ENCODE data around the gene PPFIA1. TPM values are rescaled to one million over a fixed set of nuclear protein-coding genes. Genes with fewer than 3 reads are reported as not detected.

The PPFIA1 gene
- total and polyA plus RNA-seq, 10 of the 15 experiments (the other 5 are each of a cell fraction or from before 2014, with no cell fraction given) = 5.2 to 26.2 (median 15.8) TPM

- TF ChIP-seq BACH1 (IDR thresholded peaks at IDR 0.05; ENCODE audit: borderline replicate concordance) (no peak), CREM (IDR thresholded peaks at IDR 0.05; ENCODE audit: low read depth) (no peak), KLF5 (IDR thresholded peaks at IDR 0.05; ENCODE audit: partially characterized antibody) (no peak)
- TF ChIP-seq, protein P1, sequence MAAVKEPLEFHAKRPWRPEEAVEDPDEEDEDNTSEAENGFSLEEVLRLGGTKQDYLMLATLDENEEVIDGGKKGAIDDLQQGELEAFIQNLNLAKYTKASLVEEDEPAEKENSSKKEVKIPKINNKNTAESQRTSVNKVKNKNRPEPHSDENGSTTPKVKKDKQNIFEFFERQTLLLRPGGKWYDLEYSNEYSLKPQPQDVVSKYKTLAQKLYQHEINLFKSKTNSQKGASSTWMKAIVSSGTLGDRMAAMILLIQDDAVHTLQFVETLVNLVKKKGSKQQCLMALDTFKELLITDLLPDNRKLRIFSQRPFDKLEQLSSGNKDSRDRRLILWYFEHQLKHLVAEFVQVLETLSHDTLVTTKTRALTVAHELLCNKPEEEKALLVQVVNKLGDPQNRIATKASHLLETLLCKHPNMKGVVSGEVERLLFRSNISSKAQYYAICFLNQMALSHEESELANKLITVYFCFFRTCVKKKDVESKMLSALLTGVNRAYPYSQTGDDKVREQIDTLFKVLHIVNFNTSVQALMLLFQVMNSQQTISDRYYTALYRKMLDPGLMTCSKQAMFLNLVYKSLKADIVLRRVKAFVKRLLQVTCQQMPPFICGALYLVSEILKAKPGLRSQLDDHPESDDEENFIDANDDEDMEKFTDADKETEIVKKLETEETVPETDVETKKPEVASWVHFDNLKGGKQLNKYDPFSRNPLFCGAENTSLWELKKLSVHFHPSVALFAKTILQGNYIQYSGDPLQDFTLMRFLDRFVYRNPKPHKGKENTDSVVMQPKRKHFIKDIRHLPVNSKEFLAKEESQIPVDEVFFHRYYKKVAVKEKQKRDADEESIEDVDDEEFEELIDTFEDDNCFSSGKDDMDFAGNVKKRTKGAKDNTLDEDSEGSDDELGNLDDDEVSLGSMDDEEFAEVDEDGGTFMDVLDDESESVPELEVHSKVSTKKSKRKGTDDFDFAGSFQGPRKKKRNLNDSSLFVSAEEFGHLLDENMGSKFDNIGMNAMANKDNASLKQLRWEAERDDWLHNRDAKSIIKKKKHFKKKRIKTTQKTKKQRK (IDR thresholded peaks at IDR 0.05; ENCODE audit: low read depth, low read length) = no peak
These were observed 7.5 kb upstream of the PPFIA1 start (continued) for GRCh38 chr11:70262951-70263350.

DNA sequence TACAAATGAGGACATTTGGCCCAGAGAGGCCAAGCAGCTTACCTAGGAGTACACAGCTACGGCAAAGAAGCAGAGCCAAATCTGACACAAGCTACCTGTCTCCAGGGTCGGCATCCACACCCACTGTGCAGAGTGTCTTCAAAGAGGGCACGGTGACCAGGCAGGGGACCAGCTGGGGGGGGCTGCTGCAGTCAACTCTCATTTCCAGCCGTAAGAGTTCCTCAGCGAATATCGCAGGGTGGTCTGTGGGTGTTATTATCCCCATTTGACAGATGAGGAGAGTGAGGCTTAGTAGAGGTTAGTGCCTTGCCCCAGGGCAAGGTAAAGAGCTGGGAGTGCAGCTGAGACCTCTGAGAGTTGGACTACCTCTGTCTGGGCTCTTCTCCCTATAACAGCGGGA is 7.1 kb upstream of the PPFIA1 start:
- SMC1A ChIA-PET (ENCODE audit: uncharacterized antibody, unreplicated experiment) = no interaction called here
- no peak for TF ChIP-seq CHD1 (IDR thresholded peaks at IDR 0.05; ENCODE audit: low read depth, low read length)
- no peak for TF ChIP-seq E2F8 (IDR thresholded peaks at IDR 0.05; ENCODE audit: low read depth, partially characterized antibody)
- no peak for TF ChIP-seq MTA3 (IDR thresholded peaks at IDR 0.05; ENCODE audit: borderline replicate concordance, low read length)
- TF ChIP-seq FOXM1 (IDR thresholded peaks at IDR 0.05; ENCODE audit: low read depth, low read length) = no peak
- TF ChIP-seq, protein P2, sequence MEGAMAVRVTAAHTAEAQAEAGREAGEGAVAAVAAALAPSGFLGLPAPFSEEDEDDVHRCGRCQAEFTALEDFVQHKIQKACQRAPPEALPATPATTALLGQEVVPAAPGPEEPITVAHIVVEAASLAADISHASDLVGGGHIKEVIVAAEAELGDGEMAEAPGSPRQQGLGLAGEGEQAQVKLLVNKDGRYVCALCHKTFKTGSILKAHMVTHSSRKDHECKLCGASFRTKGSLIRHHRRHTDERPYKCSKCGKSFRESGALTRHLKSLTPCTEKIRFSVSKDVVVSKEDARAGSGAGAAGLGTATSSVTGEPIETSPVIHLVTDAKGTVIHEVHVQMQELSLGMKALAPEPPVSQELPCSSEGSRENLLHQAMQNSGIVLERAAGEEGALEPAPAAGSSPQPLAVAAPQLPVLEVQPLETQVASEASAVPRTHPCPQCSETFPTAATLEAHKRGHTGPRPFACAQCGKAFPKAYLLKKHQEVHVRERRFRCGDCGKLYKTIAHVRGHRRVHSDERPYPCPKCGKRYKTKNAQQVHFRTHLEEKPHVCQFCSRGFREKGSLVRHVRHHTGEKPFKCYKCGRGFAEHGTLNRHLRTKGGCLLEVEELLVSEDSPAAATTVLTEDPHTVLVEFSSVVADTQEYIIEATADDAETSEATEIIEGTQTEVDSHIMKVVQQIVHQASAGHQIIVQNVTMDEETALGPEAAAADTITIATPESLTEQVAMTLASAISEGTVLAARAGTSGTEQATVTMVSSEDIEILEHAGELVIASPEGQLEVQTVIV (IDR thresholded peaks at IDR 0.05; ENCODE audit: borderline replicate concordance, partially characterized antibody) = no peak
- no peak for TF ChIP-seq ZBTB4 (CRISPR knock-in tag; IDR thresholded peaks at IDR 0.05)
- TF ChIP-seq SPI1 (IDR thresholded peaks at IDR 0.05; ENCODE audit: borderline replicate concordance, insufficient read depth, low read depth, low read length) = no peak

More for the DNA sequence above, 7.1 kb upstream of the PPFIA1 start:
- Histone ChIP-seq H3K27me3 (replicated peaks in 1 of 2; ENCODE audit: control insufficient read depth in 2 of 2, insufficient read depth in 2 of 2, low read length in 1 of 2) (no peaks in the 10 kb centered on the region), H3K27ac (ENCODE audit: control insufficient read depth, insufficient read depth) (no peak overlapping the region), H3K9ac (ENCODE audit: control insufficient read depth, insufficient read depth, low read length) (no peak overlapping the region), H3K4me3 (no peak overlapping the region), H3K4me2 (ENCODE audit: control insufficient read depth, insufficient read depth) (no peak overlapping the region), H4K20me1 (ENCODE audit: control insufficient read depth, insufficient read depth) (no peaks in the 10 kb centered on the region), H3K4me1 (ENCODE audit: control insufficient read depth, insufficient read depth, low read length) (peaks cover 5% of the 10 kb centered on the region; the same call in 1 of the 2 replicates), H2AFZ (ENCODE audit: control insufficient read depth, low read depth, low read length) (no peak overlapping the region), H3K36me3 (ENCODE audit: control insufficient read depth in 2 of 2, insufficient read depth in 2 of 2, low read length in 1 of 2) (no peaks in the 10 kb centered on the region), H3K9me3 (replicated peaks; ENCODE audit: control insufficient read depth, insufficient read depth, low read length) (no peaks in the 10 kb centered on the region), H3K79me2 (ENCODE audit: control insufficient read depth, insufficient read depth, low read length) (no peaks in the 10 kb centered on the region)
- 90% methylated on average over 7 of the region's 7 CpGs for WGBS (ENCODE audit: insufficient coverage, insufficient replicate concordance, low lambda C conversion rate, missing lambda C conversion rate)
- no TSS peak for BruUV-seq (replicated peaks)
- CTCF ChIA-PET = no interaction called here
- in situ Hi-C loops (cut with MboI) = no loop called here
- FAIRE-seq = no peak
- intact Hi-C loops (cut with micrococcal nuclease; ENCODE audit: unreplicated experiment) = no loop called here
- DNase-seq (ENCODE audit: low read depth, low spot score) = no peak
- RAD21 ChIA-PET (ENCODE audit: unreplicated experiment) = no interaction called here
- POLR2A ChIA-PET = no interaction called here
- no peak for ATAC-seq

Measured in GM12878 (cell line).